Islet of Langerhans (tissue), 1 donor: ENCODE data around the gene PDE4B.

ENCODE experiments used
- FAIRE-seq: peaks from one replicate; lab custom pipeline; 2011; peaks lifted over from hg19 to GRCh38; lab: Jason Lieb, UNC

The PDE4B gene

DNA sequence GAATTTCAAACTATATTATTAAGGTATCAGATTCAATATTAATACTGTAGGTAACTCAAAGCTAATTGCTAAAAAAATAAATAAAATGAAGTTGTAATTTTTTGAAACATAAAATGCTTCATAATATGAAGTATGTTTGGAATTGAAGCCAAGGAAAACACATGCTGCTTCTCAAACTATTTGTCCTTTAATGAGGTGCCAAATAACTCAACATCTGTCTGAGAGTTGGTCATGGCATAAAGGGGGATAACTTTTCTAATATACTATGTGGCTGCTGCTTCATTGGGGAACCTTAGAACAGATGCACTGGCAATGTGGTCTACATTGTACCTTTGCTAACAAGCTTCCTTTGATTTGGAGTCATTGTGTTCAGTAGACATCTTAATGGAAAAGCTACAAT lies 96.7 kb downstream of the PDE4B start:
- no peak for FAIRE-seq

DNA sequence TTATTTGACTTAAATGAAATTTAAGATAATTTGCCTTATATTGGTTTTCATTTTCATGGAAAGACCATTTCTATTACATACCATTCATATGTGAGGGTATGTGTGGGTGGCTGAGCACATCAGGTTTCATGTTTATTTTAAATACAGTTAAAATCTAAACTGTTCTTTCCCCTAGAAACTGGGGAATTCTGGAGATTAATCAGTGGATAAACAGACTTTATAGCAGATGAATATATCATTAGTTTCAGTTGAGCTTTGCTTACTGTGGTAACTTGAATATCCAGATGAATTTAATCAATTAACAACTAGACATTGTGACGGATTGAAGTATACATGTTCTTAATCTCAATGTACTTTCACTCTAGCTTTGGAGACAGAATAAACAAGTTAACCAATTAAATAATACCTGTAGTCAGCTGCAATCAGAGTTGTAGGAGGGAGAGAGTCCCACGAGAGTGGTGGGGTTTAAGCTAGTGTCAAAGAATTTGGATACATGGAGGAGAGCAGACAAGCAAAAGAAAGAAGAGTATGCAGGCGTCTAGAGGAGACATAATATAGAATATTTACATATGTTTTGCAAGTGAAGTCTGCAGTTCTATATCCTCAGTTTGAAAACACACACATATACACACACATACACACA lies 97.6 kb downstream of the PDE4B start:
- no peak for FAIRE-seq

DNA sequence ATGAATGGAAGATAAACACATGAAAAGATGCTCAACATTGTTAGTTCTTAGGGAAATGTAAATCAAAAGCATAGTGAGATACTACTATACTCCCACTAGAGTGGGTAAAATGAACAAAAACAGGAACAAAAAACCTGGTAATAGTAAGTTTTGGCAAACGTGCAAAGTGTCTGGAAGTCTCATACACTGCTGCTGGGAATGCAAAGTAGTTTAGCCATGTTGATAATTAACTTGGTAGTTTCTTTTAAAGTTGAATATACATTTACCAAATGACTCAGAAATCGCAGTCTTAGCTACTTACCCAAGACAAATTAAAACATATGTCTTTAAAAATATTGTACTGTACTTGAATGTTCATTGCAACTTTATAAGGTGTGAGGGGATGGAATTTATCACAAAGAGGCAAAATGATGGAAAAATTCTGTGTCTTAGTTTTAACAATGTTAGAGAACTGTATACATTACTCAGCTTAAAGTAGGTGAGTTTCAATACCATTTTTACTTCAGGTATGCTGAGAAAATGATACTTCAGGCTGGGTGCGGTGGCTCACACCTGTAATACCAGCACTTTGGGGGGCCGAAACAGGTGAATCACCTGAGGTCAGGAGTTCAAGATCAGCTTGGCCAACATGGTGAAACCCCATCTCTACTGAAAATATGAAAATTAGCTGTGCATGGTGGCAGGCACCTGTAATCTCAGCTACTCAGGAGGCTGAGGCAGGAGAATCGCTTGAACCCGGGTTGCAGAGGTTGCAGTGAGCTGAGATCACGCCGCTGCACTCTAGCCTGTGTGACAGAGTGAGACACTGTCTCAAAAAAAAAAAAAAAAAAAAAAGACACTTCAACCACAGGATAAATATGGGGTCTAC lies 102.3 kb downstream of the PDE4B start:
- FAIRE-seq, result no peak

DNA sequence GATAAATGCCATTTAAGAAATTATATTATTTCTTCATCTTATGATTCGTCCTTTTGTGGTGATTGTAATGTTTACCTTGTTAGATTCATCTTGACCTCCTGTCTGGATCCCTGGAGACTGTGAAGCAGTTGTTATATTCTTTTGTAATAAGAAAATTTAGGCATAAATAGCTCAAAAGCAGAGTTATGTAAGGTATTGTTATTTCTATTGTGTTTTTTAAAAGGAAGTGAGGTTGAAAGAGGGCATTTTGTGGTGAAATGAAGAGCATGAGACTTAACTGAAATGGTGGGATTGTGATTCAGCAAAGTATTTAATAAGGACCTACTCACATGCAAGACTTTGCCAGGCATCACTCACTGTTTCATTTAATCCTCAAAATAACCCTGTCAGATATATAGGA lies 104.0 kb downstream of the PDE4B start:
- no peak for FAIRE-seq

DNA sequence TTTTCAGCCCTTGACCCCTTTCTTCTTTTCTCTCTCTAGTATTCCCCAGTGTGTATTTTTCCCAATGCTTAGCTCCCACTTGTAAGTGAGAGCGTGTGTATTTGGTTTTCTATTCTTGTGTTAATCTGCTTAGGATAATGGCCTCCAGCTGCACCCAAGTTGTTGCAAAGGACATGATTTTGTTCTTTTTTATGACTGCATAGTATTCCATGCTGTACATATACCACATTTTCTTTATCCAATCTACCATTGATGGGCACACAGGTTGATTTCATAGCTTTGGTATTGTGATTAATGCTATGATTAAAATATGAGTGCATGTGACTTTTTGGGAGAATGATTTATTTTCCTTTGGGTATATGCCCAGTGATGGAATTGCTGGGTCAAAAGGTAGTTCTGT lies 104.8 kb downstream of the PDE4B start:
- no peak for FAIRE-seq

DNA sequence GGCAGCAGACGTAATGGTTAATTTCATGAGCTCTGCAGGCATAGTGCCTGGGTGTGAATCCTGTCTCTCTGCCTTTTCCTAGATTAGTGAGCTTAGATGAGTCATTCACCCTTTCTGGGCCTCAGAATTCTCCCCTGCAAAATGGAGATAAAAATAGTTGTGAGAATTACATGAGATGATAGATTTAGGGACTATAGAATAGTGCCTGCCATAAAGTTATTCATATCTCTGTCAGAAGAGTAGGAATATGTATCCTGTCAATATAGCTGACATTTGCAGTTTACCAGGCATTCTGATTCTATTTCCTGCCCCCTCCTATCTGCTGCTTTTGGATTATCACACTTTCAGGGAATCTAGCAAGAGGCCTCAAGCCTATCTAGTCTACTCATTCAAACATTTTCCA lies 112.0 kb downstream of the PDE4B start:
- FAIRE-seq, result no peak

DNA sequence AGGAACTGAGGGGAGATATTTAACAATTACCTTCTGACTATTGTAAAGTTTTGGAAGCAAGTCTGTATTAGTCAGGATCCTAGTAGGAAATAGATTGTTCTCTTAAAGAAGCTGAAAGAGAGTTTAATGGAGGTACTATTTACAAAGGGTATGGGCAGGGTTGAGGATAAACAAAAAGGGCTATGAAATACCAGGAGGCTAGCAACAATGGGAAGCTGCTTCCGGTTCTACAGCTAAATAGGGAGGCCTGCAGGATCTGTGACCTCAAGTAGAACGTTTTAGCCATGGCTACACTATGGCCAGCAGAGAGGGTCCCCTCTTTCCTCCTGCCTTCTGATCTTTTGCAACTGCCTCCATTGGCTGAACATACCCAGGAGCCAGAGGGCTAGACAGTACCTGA lies 117.7 kb downstream of the PDE4B start:
- no peak for FAIRE-seq

DNA sequence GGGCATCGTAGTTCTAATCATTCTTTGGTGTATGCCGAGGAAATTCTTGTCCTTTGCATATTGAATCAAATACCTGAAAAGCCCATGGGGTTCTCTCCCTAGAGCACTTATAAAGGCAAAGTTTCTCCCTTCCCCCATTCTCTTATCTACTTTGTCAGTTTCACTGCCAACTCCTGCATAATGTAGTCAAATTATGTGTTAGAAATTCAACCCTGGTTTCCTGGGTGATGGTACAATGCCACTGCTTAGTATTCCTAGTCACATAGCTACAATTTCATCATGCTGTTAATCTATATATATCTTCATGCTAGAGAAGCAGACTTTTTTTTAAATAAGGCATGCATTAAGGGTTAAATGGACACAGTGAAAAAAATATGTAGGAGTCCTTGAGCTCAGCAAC lies 119.0 kb downstream of the PDE4B start:
- FAIRE-seq, result no peak

DNA sequence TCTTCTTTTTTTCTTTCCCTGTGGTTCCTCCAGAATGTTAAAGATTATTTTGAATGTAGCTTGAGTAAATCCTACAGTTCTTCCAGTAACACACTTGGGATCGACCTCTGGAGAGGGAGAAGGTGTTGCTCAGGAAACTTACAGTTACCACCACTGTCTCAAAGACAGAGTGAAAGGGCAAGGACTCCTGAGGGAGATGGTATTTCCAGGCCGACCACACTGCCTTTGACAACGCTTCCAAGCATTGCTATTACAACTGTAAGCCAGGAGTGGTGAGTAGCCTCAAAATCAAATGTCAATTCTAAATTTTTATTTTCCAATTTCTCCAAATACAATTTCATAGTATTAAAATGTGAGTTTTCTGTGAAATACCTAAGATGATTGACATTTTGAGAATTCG lies 125.9 kb downstream of the PDE4B start:
- FAIRE-seq, result no peak

DNA sequence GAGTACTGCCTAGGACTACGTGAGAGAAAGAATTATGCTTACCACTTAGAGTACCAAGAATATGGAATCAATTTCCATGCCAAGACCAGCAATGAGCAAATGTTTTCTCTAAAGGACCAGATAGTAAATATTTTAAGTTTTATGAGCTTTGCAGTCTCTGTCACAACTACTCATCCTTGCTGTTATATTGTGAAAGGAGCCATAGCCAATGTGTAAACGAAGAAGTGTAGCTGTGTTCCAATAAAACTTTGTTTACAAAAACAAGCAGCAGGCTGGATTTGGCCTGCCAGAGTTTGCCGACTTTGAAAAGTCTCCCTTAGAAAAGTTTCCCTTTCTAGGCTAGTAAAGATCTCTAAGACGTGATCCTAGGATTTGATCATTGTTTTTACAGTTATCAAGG lies 128.8 kb downstream of the PDE4B start:
- FAIRE-seq, result no peak

DNA sequence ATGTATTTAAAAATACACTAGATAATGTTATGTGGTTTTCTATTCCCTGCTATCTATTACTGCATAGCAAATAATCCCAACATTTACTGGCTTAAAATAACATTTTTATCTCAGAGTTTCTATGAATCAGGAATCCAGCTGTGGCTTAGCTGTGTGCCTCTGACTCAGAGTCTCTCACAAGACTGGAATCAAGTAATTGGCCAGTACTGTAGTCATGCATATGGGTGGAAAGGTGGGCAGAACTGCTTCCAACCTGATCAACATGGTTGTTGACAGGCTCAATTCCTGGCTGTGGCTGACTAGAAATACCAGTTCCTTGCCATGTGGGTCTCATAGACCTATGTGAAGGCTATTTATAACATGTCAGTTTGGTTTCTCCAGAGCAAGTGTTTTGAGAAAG lies 131.8 kb downstream of the PDE4B start:
- FAIRE-seq, result no peak

DNA sequence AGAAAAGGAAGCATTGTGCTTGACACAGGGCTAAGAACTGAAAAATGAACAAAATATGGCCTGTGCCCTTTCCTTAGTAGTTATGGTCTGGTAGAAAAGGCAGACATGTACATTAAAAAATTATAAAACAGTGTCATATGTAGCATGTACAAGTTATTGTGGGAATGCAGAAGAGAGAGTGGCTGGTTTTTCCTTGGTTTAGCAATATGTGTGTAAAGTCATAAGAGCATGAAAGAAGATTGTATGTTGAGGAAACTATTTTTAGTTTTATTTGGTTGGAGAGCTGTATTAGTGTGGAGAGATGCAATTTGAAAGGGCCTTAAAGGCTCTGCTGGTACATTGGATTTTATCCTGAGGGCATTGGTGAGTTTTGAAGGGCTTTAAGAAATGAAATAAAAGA lies 145.8 kb downstream of the PDE4B start:
- no peak for FAIRE-seq

DNA sequence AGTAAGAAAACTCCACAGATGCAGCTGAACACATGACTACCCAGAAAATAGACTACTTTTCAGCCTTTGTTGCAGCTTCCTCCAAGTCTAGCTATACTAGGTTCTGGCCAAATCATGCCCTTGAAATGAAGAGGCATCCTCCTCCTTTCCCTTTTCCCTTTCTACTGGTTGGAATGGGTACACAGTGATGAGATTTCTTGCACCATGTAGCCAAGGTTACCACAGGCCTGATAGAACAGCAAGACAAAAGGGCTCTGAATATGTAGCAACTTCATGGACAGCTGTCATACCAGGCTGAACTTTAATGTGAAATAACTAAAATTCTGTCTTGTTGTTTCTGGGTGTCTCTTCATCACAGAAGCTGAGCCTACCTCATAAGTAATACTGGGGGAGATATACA lies 146.5 kb downstream of the PDE4B start:
- FAIRE-seq, result no peak

DNA sequence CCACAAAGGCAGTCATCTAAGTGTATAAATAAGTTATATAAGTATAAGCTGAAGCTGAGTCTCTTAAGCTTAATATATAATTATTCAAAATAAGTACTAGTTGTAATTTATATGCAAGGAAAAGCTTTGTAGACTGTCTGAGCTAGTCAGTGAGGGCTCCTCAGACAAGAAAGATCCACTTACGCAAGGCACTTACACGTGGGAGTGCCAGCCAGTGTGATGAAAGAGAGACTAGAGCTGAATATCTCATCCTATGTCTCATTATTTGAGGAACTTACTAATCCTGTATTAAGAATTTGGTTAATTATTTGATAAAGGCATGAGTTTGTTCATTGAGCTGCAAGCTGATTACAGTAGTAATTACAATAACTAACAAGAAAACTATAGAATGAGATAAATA lies 146.9 kb downstream of the PDE4B start:
- FAIRE-seq, result no peak

DNA sequence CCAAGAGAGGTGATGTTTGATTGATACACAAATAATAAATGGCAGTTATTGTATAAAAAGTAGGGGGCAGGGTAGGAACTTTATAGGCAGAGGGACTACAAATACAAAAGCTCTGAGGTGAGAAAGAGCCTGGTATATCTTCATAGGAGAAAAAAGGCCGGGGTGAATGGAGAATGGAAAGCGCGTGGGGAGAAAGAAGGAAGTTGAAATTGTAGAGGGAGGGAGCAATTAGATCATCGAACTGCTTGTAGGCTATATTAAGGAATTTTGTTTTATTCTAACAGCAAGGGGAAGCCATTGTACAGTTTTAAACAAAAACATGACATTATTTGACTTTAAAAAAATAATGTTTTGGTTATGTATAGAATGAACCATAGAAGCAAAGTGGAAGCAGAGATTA lies 147.4 kb downstream of the PDE4B start:
- FAIRE-seq, result no peak

DNA sequence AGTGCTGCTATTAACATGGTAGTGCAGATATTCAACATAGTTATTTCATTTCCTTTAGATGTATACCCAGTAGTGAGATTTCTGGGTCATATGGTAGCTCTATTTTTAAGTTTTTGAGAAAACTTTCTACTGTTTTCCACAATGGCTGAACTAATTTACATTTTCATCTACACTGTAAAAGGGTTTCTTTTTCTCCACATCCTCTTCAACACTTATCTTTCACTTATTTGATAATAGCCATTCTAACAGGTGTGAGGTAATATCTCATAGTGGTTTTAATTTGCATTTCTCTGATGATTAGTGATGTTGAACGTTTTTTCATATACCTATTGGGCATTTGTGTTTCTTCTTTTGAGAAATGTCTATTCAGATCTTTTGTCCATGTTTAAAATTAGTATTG lies 149.8 kb downstream of the PDE4B start:
- no peak for FAIRE-seq

DNA sequence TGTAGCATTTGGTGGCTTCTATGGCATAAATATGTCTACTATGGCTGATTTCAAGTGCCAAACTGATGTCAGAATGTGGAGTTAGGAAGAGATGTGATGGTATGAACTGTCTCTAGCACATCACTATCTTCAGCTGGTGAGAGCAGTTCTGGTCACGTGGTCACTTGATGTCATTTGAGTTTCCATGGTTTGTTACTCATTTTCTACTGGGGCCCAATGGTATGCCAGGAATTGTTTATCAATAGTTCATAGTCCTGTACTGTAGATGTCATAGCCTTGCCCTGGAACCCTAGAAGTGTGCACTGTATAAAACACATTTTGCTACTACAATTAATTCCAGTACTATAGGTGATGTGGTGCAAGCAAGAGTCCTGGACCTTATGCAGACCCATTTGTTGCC lies 153.7 kb downstream of the PDE4B start:
- no peak for FAIRE-seq

DNA sequence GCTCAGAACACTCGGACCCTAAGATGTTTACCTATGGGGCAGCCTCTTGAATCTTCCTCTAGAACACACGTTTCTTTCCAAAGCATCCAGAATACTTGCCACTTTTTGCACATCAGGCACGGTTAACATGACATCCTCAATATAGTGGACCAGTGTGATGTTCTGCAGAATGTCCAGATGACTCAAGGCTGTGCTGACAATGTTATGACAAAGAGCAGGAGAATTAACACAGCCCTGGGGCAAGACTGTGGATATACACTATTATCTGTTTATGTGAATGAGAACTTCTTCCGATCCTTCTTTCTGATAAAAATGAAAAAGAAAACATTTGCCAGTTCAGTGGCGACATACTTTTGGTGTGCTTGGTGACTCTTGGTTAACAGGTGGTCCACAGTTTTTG lies 154.3 kb downstream of the PDE4B start:
- FAIRE-seq, result no peak

DNA sequence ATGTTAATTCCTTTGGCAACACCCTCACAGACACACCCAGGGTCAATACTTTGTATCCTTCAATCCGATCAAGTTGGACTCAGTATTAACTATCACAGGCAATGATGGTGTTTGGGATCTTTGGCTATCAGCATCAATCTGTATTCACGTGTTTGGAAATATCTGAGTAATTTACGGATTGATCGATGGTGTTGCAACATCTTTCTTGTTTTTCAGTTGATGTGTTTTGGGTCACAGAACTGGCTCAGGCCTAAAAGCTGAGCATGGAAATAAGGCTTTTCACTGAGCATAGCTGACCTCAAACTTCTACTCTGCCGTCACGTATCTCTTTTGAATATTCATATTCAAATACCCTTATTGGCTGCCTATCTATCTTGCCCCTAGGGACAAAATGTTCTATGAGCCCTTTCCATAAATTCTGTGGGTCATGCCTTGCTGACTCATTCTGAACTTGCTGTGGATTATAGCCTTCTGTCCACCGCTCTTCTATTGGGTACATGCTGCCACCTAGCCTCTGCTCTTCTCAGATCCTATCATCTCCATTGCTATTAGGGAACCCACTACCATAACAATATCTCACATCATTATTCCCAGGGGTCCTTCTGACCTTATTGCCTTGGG lies 156.0 kb downstream of the PDE4B start:
- FAIRE-seq, result no peak

DNA sequence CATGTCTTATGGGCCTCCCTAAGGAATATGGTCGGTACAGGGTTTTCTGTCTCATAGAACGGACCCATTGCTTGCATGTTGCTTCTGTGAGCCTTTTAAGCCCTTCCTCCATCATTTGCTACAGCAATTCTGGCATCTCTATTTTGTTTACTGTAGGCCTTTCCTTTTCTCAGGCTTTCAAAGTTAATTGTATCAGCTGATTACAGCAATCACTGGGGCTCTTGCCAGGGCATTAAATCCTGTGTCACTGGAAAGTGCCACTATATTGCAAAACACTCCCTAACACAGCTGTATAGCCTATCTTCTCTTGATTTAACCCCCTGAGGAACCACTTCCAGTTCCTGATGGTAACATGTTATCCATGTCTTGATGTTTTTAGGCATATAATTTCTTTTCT lies 156.5 kb downstream of the PDE4B start:
- FAIRE-seq, result no peak

DNA sequence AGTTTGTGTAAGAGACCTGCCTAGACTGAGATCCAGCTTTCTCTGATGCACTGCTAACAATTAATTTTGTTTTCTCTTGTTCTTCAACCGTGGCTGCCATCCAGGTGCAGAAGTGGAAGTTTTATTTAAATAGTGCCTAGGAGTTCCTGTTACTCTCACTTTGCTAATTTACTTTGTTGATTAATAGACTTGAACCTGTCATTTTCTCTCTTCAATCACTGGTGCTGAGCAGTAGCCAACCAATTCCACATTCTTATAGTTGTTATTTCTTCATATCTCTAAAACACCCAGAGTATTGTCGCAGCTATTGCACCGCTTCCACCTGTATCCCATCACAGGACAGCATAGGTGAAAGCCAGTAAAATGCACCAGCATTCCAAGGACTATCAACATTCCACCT lies 157.2 kb downstream of the PDE4B start:
- FAIRE-seq, result no peak

DNA sequence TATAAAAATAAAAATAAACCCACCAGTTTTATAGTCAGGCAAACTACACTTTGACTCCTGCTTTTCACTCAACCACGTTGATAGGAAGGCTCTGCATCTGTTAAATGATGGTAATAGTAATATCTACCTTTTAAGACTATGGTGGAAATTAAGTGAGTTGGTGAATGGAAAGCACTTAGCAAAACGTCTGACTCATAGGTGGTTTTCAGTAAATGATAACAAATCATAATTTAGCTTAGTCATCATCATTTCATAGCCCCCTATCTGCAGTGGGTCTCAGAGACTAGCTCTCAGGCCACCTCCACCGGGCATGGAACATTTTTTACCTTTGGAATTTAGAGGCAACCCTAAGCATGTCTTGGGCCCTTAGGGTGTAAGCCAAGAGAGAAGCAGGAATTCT lies 160.0 kb downstream of the PDE4B start:
- no peak for FAIRE-seq

DNA sequence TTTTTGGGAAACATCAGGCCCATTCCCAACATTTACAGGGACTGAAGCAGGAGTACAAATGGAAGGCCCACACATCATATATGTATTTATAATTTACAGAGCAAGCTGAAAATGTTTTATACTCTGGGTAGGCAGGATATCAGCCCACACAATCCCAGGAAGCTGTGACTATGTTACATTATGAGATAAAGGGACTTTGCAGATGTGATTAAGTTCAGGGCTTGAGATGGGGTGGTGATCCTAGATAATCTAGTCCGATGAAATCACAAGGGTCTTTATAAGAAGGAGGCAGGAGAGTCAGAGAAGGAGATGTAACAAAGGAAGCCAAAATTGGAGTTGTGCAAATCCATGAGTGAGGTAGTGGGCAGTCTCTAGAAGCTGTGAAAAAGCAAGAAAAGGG lies 160.5 kb downstream of the PDE4B start:
- FAIRE-seq, result no peak

DNA sequence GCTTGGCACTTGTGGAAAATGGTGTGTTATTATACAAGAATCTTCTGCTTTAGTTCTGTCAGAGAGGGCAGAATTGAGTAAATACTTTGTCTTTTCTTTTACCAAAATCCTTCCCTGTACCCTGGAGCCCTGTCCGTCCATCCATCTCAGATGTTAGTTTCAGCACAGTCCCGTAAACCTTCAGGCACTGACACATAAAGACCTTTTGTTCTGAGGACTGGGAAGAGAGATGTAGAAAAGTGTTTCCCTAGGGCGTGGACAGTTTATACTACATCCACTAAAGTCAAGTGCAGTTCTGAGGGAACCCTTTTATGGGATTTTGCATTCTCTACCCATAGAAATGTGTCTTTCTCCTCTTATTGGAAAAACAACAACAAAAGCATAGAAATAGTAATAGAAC lies 162.4 kb downstream of the PDE4B start:
- FAIRE-seq, result no peak
